ENCODE results near the gene TPMT.

- TF ChIP-seq POLR2A (IDR thresholded peaks at IDR 0.05; ENCODE audit: low read length) (no peak), GATA1 (IDR thresholded peaks at IDR 0.05; ENCODE audit: low read depth, low read length) (no peak)
Measured at GRCh38 chr6:18147616-18148015, 7.3 kb downstream of the TPMT start.

Data from erythroblast (primary cell).